Measurements from ENCODE around the gene NLK. TPM values are rescaled to one million over a fixed set of nuclear protein-coding genes. Genes with fewer than 3 reads are reported as not detected.

NLK gene
- total RNA-seq, 1 experiment from 2014 or later = 40.3 TPM

DNA sequence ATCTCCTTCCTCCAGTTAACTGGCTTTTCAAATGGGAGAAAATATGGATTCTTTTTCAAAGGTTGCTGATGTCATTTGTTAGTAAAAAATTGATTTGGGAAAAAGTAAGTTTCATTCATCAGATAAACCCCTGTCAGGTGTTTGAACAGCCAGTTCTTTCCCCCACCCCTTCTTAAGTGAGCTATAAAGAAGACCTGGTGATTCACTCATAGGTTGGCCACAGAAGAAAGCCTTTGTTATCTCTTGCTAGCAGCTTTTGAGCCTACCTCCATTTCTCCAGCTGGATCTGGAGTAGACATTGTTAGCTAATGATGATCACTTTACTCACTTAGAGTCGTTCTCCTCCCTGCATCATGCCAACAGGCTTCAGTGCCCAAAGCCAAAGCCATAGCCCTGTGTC lies 63.0 kb downstream of the NLK start:
- ChIA-PET CTCF (interaction anchor here (0.9 to 1.6 kb wide), 3 partner anchors 11 to 300 kb away, joined by 3 to 4 read pairs (median 3); no protein-coding TSS in a partner anchor), POLR2A (no interaction called here)
- Mint-ChIP-seq H3K27ac (no peak overlapping the region), H3K36me3 (peaks cover 7% of the 10 kb centered on the region), H3K9me3 (peaks cover 13% of the 10 kb centered on the region; the same call in 1 of the 2 replicates), H3K27me3 (ENCODE audit: low read depth) (no peaks in the 10 kb centered on the region), H3K4me3 (no peak overlapping the region), H3K4me1 (peaks cover 14% of the 10 kb centered on the region)
- no peak for ATAC-seq
- DNase-seq (ENCODE audit: low spot score) = no peak
- TF ChIP-seq CBFB (CRISPR knock-in tag; IDR thresholded peaks at IDR 0.05; ENCODE audit: low read depth) (no peak), ELF4 (CRISPR knock-in tag; IDR thresholded peaks at IDR 0.05; ENCODE audit: low read depth) (no peak), ZNF138 (CRISPR knock-in tag; conservative IDR thresholded peaks at IDR 0.05) (no peak), ATF1 (CRISPR knock-in tag; IDR thresholded peaks at IDR 0.05) (no peak), MYBL2 (CRISPR knock-in tag; IDR thresholded peaks at IDR 0.05) (no peak), SOX15 (CRISPR knock-in tag; IDR thresholded peaks at IDR 0.05) (no peak), RELA (CRISPR knock-in tag; IDR thresholded peaks at IDR 0.05; ENCODE audit: borderline replicate concordance) (no peak)
- TF ChIP-seq, protein P1, sequence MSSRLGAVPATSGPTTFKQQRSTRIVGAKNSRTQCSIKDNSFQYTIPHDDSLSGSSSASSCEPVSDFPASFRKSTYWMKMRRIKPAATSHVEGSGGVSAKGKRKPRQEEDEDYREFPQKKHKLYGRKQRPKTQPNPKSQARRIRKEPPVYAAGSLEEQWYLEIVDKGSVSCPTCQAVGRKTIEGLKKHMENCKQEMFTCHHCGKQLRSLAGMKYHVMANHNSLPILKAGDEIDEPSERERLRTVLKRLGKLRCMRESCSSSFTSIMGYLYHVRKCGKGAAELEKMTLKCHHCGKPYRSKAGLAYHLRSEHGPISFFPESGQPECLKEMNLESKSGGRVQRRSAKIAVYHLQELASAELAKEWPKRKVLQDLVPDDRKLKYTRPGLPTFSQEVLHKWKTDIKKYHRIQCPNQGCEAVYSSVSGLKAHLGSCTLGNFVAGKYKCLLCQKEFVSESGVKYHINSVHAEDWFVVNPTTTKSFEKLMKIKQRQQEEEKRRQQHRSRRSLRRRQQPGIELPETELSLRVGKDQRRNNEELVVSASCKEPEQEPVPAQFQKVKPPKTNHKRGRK (CRISPR knock-in tag; IDR thresholded peaks at IDR 0.05; ENCODE audit: borderline replicate concordance) = no peak

DNA sequence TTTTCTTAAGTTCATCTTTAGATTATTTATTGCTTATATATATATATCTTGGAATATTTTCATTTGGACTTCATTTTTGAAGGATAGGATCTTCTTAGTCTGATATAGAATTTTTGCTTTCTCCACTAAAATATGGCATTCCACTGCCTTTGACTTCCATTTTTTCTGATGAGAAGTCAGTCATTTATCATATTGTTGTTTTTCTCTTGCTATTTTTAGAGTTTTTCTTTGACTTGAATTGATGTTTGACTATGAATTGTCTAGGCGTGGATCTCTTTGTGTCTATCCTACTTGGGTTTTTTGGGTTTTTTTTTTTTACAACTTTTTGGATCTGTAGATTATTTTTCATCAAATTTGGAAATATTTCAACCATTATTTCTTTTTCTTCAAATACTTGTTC lies 67.7 kb downstream of the NLK start:
- CTCF ChIA-PET = no interaction called here
- POLR2A ChIA-PET = no interaction called here

More for the DNA sequence above, 67.7 kb downstream of the NLK start:
- no peak for ATAC-seq
- no peak overlapping the region for H3K4me3 Mint-ChIP-seq
- no peak for DNase-seq (ENCODE audit: low spot score)
- H3K27ac Mint-ChIP-seq = no peak overlapping the region
- peaks cover 43% of the 10 kb centered on the region for H3K4me1 Mint-ChIP-seq
- no peak for TF ChIP-seq ZNF121 (CRISPR knock-in tag; IDR thresholded peaks at IDR 0.05)
- TF ChIP-seq, protein P2, sequence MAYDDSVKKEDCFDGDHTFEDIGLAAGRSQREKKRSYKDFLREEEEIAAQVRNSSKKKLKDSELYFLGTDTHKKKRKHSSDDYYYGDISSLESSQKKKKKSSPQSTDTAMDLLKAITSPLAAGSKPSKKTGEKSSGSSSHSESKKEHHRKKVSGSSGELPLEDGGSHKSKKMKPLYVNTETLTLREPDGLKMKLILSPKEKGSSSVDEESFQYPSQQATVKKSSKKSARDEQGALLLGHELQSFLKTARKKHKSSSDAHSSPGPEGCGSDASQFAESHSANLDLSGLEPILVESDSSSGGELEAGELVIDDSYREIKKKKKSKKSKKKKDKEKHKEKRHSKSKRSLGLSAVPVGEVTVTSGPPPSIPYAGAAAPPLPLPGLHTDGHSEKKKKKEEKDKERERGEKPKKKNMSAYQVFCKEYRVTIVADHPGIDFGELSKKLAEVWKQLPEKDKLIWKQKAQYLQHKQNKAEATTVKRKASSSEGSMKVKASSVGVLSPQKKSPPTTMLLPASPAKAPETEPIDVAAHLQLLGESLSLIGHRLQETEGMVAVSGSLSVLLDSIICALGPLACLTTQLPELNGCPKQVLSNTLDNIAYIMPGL (CRISPR knock-in tag; IDR thresholded peaks at IDR 0.05) = no peak
- no peak for TF ChIP-seq GABPB1 (CRISPR knock-in tag; IDR thresholded peaks at IDR 0.05)
- peak; percentile 36; the same call in 1 of the 2 replicates for TF ChIP-seq ZNF317 (CRISPR knock-in tag; IDR thresholded peaks at IDR 0.05; ENCODE audit: borderline replicate concordance, low read depth)
- TF ChIP-seq, protein P3, sequence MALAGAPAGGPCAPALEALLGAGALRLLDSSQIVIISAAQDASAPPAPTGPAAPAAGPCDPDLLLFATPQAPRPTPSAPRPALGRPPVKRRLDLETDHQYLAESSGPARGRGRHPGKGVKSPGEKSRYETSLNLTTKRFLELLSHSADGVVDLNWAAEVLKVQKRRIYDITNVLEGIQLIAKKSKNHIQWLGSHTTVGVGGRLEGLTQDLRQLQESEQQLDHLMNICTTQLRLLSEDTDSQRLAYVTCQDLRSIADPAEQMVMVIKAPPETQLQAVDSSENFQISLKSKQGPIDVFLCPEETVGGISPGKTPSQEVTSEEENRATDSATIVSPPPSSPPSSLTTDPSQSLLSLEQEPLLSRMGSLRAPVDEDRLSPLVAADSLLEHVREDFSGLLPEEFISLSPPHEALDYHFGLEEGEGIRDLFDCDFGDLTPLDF (CRISPR knock-in tag; IDR thresholded peaks at IDR 0.05) = no peak
- TF ChIP-seq, protein P4, sequence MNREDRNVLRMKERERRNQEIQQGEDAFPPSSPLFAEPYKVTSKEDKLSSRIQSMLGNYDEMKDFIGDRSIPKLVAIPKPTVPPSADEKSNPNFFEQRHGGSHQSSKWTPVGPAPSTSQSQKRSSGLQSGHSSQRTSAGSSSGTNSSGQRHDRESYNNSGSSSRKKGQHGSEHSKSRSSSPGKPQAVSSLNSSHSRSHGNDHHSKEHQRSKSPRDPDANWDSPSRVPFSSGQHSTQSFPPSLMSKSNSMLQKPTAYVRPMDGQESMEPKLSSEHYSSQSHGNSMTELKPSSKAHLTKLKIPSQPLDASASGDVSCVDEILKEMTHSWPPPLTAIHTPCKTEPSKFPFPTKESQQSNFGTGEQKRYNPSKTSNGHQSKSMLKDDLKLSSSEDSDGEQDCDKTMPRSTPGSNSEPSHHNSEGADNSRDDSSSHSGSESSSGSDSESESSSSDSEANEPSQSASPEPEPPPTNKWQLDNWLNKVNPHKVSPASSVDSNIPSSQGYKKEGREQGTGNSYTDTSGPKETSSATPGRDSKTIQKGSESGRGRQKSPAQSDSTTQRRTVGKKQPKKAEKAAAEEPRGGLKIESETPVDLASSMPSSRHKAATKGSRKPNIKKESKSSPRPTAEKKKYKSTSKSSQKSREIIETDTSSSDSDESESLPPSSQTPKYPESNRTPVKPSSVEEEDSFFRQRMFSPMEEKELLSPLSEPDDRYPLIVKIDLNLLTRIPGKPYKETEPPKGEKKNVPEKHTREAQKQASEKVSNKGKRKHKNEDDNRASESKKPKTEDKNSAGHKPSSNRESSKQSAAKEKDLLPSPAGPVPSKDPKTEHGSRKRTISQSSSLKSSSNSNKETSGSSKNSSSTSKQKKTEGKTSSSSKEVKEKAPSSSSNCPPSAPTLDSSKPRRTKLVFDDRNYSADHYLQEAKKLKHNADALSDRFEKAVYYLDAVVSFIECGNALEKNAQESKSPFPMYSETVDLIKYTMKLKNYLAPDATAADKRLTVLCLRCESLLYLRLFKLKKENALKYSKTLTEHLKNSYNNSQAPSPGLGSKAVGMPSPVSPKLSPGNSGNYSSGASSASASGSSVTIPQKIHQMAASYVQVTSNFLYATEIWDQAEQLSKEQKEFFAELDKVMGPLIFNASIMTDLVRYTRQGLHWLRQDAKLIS (CRISPR knock-in tag; IDR thresholded peaks at IDR 0.05; ENCODE audit: borderline replicate concordance) = no peak
- H3K36me3 Mint-ChIP-seq = peaks cover 9% of the 10 kb centered on the region
- H3K9me3 Mint-ChIP-seq = peaks cover 14% of the 10 kb centered on the region; the same call in 1 of the 2 replicates
- H3K27me3 Mint-ChIP-seq (ENCODE audit: low read depth) = no peaks in the 10 kb centered on the region
